NCI-H2029 (cell line): ENCODE results near the gene ULBP3.

ENCODE experiments used
- DNase-seq: peaks from one replicate; lab custom pipeline; 2025; lab: John Stamatoyannopoulos, UW

Gene ULBP3

DNA sequence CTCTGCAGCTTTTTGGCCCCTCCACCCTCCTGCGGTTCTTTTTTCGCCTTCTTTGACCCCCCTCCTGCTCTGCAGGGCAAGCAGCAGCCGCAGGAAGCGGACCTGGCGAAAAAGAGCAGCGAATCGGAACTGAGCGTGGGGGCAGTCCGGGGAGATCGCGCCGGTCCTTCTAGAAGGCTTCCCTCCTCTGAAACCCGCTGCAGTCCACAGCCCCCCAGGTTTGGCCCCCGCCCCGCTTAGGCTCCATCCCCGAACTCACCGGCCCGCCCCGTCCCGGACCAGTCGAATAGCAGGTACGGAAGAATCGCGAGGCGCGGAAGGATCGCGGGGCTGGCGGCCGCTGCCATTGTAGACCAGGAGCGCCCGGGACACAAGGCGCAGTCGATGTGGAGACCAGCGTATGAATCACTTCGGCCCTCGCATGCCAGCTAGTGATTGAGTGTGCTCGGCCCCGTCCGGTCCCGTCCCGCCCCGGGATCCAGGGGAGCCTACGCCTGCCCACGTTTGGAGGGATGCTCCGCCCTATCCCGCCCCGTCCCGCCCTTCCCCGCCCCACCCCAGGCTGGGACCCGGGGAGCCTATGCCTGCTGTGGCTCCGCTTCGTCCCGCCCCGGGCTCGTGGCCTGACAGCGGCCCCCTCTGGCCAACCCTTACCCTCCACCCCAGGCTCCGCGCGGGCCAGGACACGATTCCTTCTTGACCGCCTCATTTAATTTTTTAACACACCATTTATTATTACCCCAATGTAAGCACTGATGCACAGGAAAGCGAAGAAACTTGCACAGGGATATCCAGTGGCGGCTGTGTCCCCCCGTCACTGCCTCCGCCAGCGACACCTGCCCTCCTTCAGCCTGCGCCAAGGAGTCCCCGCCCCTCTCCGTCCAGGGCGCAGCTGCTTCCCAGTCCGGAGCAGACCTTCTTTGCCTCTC is at the start of gene ULBP3:
ULBP3 (minus strand) TSS at position 402 of the 929 bp plus-strand sequence; CDS start at position 347, 55 bp downstream.
- no peak for DNase-seq

GRCh38 chr6:150118627-150119026 is 49.7 kb upstream of the ULBP3 start:
- peak; percentile 27 for DNase-seq

- no peak for DNase-seq
Measured at GRCh38 chr6:150118203-150118602, 49.3 kb upstream of the ULBP3 start.

DNA sequence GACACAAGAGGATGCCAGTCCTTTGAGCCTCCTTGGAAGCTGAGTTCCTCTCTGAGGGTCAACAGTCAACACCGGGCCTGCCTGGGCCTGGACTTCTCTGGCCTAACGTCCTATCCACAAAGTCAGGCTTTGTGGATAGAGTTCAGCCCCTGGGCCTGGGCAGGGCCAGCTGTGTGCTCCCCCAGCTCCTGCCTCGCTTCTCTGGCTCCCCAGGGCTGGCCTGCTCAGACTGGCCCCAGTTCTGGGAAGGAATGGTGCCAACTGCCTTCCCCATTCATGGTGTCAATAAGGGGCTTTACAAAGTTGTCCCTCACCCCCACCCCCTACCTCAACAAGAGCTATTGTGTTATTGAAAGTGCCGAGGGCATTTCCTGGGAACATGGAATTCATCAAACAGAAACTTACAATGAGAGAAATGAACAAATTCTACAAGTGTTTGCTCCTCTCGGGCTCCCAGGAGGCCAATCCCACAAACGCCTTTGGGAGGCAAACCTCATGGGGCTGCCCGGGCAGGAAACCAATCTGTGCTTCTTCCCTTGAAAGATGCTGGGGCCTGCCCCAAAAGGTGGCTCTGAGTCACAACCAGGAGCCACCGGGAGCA is 47.4 kb upstream of the ULBP3 start:
- DNase-seq: no peak

DNA sequence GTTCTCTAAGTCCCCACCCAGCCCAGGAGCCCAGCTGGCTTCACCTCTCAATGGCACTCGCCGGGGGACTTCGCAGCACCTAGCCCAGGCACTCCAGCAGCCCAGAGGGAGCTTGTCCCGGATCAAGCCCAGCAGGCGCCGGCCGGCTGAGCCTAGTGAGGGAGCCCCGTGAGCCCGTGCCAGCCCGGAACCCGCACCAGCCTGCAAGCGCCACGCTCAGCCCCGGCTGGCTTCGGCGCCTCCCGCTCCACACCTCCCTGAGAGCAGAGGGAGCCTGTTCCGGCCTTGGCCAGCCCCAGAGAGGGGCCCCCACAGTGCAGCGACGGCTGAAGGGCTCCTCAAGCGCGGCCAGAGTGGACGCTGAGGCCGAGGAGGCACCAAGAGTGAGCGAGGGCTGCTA is 46.8 kb upstream of the ULBP3 start:
- DNase-seq: no peak

DNA sequence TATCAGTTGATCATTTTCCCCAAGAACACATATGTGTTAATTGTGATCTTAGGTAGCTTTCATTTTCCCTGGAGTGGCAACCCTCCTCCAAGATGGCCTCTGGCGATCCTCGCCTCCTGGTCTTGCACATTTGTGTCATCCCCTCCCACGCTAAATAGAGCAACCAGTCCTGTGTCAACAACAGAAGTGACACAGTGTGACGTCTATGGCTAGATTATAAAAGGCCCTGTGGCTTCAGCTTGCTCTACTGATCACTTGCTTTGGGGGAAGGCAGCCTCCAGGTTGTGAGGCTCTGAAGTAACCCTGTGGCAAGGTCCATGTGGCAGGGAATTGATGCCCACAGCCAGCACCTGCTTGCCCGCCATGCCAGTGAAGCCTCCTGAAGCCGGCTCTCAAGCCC is 43.3 kb upstream of the ULBP3 start:
- no peak for DNase-seq

DNA sequence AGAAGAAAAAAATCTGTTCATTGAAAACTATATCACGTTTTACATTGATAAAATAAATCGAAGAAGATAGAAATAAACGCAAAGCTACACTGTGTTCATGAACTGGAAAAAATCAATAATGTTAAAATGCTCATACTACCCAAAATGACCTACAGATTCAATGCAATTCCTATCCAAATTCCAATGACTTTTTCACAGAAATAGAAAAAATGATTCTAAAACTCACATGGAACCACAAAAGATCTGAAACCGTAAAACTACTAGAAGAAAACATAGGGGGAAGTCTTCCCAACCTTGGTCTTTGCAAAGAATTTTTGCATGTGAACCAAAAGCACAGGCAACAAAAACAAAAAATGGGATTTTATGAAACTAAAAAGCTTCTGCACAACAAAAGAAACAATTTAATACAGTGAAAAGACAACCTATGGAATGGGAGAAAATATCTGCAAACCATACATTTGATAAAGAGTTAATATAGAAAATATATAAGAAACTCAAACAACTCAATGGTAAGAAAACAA is 33.9 kb upstream of the ULBP3 start:
- DNase-seq: no peak

DNA sequence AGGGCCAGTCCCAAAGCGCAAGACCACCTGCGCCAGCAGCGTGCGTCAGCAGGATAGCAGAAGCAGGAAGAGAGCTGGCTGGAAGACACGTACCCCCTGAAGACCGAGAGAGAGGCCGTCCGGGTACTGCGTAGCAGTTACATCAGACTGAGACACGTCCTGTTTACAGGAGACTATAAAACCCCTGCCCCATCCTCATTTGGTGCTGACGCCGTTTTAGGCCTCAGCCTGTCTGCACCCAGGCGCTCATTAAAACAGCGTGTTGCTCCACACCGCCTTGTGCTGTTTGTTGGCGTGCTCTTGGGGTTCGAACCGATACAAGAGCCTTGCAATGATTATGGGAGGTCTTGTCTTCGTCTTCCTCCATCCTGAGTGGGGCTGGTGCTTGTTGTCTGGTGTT is 31.8 kb upstream of the ULBP3 start:
- no peak for DNase-seq

DNA sequence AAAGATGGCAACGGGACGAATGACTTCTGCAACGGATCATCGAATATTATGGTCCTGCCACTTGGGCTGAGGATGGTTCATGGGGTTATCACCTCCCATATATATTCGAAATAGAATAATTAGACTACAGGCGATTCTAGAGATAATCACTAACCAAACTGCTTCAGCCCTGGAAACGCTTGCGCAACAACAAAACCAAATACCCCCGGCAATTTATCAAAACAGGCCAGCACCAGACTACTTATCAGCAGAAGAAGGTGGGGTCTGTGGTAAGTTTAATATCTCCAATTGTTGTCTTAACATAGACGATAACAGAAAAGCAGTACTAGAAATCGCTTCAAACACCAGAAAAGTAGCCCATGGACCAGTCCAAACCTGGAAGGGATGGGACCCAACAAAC is 31.0 kb upstream of the ULBP3 start:
- DNase-seq: no peak

DNA sequence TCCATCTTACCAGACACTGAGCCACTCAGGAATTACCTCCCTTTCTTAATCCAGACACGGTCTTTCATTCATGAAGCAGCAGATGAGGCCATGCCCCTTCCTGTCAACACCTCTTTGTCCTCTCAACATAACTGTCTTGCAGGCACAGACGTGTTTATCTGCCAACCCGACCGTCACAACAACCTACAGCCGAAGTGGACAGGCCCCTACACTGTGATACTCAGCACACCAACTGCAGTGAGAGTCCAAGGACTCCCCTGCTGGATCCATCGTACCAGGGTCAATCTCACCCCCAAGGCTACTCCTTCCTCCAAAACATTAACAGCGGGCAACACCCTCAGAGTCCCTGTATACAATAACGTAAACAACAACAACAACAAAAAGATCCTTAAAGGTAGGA is 30.6 kb upstream of the ULBP3 start:
- no peak for DNase-seq

DNA sequence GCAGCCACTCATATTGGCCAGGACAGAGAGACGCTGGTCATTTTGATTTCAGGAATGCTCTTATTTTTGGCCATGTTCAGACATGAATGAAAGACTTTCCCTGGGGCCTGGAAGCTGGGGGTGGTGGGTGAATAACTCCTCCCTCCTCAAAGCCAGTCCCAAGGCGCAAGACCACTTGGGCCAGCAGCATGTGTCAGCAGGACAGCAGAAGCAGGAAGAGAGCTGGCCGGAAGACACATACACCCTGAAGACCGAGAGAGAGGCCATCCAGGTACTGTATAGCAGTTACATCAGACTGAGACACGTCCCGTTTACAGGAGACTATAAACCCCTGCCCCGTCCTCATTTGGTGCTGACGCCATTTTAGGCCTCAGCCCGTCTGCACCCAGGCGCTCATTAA is 29.2 kb upstream of the ULBP3 start:
- no peak for DNase-seq

DNA sequence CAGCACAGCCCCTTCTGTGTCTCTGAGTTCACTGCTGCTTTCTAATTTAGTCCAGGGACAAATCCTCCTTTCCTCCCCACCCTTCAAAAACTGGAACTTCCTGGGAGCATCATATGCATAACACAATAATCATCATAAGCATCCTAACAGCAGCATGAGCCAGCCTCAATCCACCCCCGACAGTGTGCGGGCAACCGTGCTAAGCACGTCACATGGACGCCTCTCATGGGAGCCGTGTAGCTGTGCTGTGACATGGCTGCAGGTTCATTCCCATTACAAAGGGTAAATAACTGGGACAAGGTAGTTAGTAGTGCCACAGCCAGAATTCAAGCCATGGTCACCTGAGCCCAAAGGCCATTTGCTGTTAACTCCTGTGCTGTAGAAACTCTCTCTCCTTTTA is 24.5 kb upstream of the ULBP3 start:
- no peak for DNase-seq

GRCh38 chr6:150091476-150091875 is 22.6 kb upstream of the ULBP3 start:
- no peak for DNase-seq

DNA sequence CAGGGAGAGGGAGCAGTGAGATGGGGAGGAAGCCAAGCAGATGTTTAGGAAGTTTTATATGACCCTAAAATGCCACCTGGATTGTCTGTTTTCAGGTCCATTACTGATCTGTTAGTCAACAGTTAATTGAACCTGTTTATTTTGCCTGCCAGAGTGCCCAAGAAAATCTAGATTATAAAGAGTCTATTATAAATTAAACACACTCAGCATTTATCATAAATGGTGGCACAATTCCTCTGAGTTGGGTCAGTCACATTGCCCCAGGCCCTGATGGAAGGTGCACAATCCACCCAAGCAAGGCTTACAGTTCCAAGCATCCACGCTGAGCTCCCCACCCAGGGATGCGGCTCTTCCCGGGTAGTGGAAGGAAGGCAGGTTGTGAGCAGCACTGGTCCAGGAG is 21.4 kb upstream of the ULBP3 start:
- DNase-seq: no peak

DNA sequence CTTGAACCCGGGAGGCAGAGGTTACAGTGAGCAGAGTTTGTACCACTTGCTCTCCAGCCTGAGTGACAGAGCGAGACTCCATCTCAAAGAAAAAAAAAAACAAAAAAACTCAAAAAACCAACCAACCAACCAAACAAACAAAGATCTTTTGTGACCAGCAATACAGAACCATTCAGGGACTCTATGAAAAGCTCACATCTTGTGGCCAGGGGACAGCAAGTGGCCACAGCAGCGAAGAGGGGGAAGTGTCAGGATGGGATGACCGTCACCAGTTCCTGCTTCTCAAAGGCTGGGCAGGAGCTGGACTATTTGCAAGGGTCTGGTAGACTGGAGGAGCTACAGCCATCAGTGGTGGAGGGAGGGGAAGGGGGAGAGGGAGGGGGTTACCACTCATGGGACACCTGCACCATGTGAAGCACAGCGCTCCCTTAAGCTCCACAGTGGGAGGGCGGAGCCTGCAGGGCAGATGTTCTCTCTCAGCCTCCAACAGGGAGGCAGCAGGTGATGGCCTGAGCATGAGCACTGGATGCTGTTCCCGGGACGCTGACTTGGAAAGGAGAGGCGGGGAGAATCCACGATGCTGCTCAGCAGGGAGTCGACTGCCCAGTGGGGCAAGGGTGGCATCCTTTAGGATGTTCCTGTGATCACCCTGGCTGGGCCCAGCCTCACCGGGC is 19.7 kb upstream of the ULBP3 start:
- no peak for DNase-seq

DNA sequence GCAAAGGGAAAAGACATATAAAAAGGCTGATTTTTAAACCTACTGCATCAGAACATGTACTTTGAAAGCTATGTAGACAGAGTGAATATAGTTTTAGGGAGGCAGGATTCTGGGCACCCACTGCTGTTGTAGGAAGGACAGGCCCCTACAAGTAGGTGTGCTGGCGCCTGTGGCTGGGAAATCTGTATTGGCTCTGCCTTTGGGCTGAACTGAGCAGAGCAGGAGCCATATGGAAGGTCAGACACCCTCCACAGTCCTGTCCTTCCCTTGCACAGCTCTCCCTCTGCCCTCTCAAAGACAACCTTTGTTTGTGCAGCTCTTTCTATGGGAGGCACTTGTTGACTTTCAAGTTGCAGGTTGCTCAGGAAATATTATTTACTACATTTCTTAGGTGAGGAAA is 18.4 kb upstream of the ULBP3 start:
- no peak for DNase-seq

DNA sequence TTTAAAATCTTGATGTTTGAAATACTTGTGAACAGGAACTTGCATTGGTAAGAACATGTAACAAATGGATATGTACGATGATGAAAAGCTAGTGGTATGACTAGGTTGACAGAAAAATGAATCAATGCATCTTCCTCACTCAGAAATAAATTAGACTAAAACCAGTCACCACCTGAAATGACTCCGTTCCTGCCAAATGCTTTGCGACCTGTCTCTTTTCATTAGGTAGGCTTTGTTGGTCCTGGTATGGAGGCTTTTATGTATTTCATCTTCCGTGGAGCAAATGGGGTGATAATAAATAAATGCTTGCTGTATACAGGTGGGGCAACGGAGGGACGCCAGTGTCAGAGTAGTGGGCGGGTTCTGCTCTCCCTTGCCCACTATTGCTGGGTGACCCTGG is 17.1 kb upstream of the ULBP3 start:
- DNase-seq: no peak

DNA sequence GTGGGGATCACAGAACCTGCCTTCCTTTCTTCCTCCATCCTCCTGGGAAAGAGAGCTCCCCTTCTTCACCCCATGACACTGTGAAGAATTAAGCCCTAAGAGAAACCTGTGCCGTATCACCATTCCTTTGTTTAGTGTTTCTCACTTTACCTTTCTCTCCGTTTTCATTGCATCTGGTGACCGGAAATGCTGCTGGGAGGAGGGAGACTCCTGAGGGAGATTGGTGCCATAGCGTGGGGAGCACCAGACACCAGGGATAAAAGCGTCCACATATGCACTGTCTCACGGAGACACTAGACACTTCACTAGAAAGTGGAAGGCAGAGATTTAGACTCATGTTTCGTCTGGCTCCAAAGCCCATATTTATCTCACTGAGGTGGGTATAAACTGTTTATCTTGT is 15.5 kb upstream of the ULBP3 start:
- DNase-seq: no peak

- no peak for DNase-seq
Measured at GRCh38 chr6:150083839-150084238, 14.9 kb upstream of the ULBP3 start.

DNA sequence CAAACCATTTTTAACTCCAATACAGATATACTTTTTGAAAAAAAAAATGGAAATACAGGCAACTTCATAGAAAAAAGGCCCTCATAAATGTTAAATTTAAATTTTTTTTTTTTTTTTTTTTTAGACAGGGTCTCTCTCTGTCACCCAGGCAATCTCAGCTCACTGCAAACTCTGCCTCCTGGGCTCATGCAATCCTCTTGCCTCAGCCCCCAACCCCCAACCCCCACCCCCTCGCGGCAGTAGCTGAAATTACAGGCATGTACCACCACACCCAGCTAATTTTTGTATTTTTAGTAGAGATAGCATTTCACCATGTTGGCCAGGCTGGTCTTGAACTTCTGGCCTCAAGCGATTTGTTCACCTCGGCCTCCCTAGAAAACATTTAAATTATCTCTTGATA is 12.8 kb upstream of the ULBP3 start:
- DNase-seq: no peak

- DNase-seq: no peak
Measured at GRCh38 chr6:150079604-150080003, 10.7 kb upstream of the ULBP3 start.

DNA sequence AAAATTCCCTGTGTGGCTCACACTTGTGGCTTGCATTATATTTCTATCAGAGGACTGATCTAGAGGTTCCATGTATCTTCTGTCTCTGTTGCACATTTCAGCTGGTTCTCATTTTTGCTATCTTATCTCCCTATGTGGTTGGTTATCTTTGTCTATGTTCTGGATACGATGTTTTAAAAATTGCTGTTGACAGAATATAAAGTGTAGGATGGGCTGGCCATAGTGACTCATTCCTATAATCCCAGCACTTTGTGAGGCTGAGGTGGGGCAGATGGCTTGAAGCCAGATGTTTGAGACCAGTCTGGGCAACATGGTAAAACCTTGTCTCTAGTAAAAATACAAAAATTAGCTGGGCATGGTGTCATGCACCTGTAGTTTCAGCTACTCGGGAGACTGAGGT is 9.9 kb upstream of the ULBP3 start:
- DNase-seq: no peak
